ENCODE results near the gene EMX2.

EMX2 gene

GRCh38 chr10:117562220-117562619 lies 19.7 kb downstream of the EMX2 start:
- DNase-seq (ENCODE audit: low read depth) = no peak
- TF ChIP-seq, protein P1, sequence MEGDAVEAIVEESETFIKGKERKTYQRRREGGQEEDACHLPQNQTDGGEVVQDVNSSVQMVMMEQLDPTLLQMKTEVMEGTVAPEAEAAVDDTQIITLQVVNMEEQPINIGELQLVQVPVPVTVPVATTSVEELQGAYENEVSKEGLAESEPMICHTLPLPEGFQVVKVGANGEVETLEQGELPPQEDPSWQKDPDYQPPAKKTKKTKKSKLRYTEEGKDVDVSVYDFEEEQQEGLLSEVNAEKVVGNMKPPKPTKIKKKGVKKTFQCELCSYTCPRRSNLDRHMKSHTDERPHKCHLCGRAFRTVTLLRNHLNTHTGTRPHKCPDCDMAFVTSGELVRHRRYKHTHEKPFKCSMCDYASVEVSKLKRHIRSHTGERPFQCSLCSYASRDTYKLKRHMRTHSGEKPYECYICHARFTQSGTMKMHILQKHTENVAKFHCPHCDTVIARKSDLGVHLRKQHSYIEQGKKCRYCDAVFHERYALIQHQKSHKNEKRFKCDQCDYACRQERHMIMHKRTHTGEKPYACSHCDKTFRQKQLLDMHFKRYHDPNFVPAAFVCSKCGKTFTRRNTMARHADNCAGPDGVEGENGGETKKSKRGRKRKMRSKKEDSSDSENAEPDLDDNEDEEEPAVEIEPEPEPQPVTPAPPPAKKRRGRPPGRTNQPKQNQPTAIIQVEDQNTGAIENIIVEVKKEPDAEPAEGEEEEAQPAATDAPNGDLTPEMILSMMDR (IDR thresholded peaks at IDR 0.05; ENCODE audit: insufficient read depth, low read depth, low read length, missing control alignments) = no peak
- no peak overlapping the region for H3K4me3 ChIP-seq (ENCODE audit: low read length)

DNA sequence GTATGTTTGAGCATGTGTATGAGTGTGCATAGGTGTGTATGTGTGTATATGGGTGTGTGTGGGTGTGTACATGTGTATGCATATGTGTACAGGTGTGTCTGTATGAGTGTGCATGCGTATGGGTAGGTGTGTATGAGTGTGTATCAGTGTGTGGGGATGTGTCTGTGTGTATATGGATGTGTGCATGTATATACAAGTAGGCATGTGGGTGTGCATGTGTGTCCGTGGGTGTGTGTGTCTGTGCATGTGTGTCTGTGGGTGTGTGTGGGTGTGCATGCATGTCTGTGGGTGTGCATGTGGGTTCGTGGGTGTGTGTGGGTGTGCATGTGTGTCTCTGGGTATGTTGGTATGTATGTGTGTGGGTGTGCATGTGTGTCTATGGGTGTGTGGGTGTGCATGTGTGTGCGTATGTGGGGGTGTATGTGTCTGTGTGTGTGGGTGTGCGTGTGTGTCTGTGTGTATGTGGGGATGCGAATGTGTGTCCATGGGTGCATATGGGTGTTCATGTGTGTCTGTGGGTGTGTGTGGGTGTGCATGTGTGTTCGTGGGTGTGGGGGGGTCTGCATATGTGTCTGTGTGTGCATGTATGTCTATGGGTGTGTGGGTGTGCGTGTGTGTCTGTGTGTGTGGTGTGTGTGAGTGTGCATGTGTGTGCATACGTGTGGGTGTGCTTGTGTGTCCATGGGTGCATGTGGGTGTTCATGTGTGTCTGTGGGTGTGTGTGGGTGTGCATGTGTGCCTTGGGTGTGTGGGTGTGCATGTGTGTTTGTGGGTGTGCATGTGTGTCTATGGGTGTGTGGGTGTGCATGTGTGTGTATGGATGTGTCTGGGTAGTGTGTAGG lies 20.6 kb downstream of the EMX2 start:
- TF ChIP-seq, protein P1 (IDR thresholded peaks at IDR 0.05; ENCODE audit: insufficient read depth, low read depth, low read length, missing control alignments) = no peak
- H3K4me3 ChIP-seq (ENCODE audit: low read length) = no peak overlapping the region
- DNase-seq (ENCODE audit: low read depth) = no peak

GRCh38 chr10:117563780-117564179 lies 21.2 kb downstream of the EMX2 start:
- no peak overlapping the region for H3K4me3 ChIP-seq (ENCODE audit: low read length)
- DNase-seq (ENCODE audit: low read depth) = no peak
- TF ChIP-seq, protein P1 (IDR thresholded peaks at IDR 0.05; ENCODE audit: insufficient read depth, low read depth, low read length, missing control alignments) = no peak

DNA sequence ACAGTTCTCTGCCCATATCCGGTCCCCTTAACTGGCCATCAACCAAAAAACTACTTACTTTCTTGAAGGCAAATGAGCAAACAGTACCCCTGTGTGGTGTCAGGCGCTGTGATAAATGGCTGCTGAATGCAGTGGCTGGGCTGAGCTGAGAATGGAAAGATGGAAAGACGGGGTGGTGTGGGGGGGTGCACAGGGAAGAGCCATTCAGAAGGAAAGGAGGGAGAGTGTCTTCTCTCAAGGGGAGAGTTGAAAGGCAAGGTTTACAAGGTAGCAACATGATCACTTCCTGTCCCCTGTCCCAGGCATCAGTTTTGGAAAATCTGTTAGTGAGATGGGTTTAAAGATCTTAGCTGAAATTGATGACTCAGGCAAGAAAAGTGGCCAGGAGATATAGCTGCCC lies 22.5 kb downstream of the EMX2 start:
- no peak for DNase-seq (ENCODE audit: low read depth)
- H3K4me3 ChIP-seq (ENCODE audit: low read length) = no peak overlapping the region
- TF ChIP-seq, protein P1 (IDR thresholded peaks at IDR 0.05; ENCODE audit: insufficient read depth, low read depth, low read length, missing control alignments) = no peak

DNA sequence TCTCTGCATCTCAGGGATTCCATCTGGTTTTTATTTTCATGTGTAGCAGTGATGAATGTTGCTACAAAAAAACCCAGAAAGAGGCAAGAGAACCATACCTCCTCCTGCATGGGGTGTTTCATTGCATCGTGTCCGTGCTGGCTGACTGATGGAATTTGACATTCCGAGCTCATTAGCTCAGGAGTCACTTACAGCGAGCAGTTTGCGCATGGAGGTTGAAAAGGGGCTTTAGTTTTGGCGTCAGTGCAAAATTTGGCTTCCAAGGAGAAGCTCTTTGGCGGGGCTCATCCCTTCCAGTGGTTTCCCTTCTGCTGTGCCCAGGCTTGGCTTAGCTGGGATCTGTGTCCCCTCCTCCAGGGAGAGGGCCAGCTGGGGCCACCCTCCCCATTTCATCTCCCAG lies 25.8 kb downstream of the EMX2 start:
- no peak overlapping the region for H3K4me3 ChIP-seq (ENCODE audit: low read length)
- DNase-seq (ENCODE audit: low read depth) = no peak
- TF ChIP-seq, protein P1 (IDR thresholded peaks at IDR 0.05; ENCODE audit: insufficient read depth, low read depth, low read length, missing control alignments) = no peak

DNA sequence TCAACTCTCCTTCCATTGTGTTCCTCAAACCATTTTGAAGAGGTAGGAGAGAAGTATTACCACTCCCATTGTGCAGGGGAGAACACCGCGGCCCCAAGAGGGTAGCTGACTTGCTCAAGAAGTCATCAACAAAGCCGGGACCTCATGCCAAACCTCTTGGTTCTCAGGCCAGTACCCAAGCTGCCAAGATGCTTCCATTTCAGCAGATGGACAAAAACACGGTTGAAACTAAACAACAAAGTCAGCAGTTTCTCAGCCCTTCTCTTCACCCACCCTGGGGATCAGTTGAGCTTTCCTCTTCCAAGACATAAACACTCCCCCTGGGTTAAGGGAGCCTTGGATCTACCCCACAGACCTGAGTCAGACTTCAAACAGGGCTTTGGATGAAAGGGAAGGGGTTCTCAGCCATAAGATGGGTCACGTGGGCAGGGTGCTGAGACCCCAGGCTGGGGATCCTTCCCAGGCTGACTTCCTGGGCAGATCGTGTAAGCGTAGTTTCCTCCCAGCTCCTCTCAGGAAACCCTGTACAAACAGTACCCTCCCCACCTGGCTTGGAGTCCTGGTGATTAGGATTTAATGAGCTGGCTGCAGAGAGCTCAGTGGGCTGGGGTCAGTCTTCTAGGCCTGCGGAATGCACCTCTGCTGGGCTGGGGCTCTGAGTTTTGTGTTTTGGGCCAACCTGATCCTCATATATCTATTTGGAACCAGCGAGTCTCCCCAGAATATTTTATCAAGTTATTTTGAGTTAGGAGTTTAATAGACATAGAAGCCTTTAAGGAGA lies 27.3 kb downstream of the EMX2 start:
- TF ChIP-seq, protein P1 (IDR thresholded peaks at IDR 0.05; ENCODE audit: insufficient read depth, low read depth, low read length, missing control alignments) = no peak
- DNase-seq (ENCODE audit: low read depth) = no peak
- H3K4me3 ChIP-seq (ENCODE audit: low read length) = no peak overlapping the region
